A673 (cell line): ENCODE results near the gene MUC15. TPM values are rescaled to one million over a fixed set of nuclear protein-coding genes. Genes with fewer than 3 reads are reported as not detected.

Experiments
- BruUV-seq: library from RNA; stranded (reverse); fragments of 400-500 nt; replicated peaks from 2 replicates; lab custom pipeline; 2021; lab: Mats Ljungman, UMichigan
- CTCF ChIA-PET: fragments of 300-600 bp; sonication (Branson Sonifier 250); formaldehyde crosslinking; loops from one replicate; lab custom pipeline; 2022; ENCODE audit warnings: antibody characterized with exemption; lab: Charles Lee
- POLR2A ChIA-PET: fragments of 300-600 bp; sonication (Branson Sonifier 250); formaldehyde crosslinking; loops from one replicate; lab custom pipeline; 2022; ENCODE audit warnings: antibody characterized with exemption; ENCODE audit not compliant: low non-redundant PET; lab: Charles Lee
- DNase-seq: peaks from one replicate; pipeline ENCODE4 v3.0.0-alpha.2; 2015; ENCODE audit warnings: low spot score
- H3K27ac ChIP-seq: fragments of 200-600 bp; sonication (generic); 2 replicates; pipeline ENCODE4 v1.5.1; 2016; ENCODE audit warnings: mixed run types, low read depth, mild to moderate bottlenecking, mixed read lengths, antibody characterized with exemption, low read length; ENCODE audit not compliant: poor library complexity, severe bottlenecking
- H3K27me3 ChIP-seq: fragments of 200-600 bp; sonication (generic); replicated peaks from 2 replicates; pipeline ENCODE4 v1.6.1; 2017; ENCODE audit warnings: mixed run types, low read depth, mild to moderate bottlenecking, mixed read lengths, antibody characterized with exemption, low read length; ENCODE audit not compliant: insufficient read depth, poor library complexity
- H3K36me3 ChIP-seq: fragments of 200-600 bp; sonication (generic); 2 replicates; pipeline ENCODE4 v1.6.1; 2016; ENCODE audit warnings: mixed run types, mild to moderate bottlenecking, mixed read lengths, antibody characterized with exemption, low read length; ENCODE audit not compliant: insufficient read depth, poor library complexity, severe bottlenecking
- H3K4me1 ChIP-seq: fragments of 200-600 bp; sonication (generic); 2 replicates; pipeline ENCODE4 v1.6.1; 2017; ENCODE audit warnings: mixed run types, mild to moderate bottlenecking, mixed read lengths, antibody characterized with exemption, low read length; ENCODE audit not compliant: insufficient read depth, poor library complexity, severe bottlenecking
- H3K4me3 ChIP-seq: fragments of 200-600 bp; sonication (generic); 2 replicates; pipeline ENCODE4 v1.5.1; 2016; ENCODE audit warnings: low read depth, mixed run types, mild to moderate bottlenecking, mixed read lengths, low read length; ENCODE audit not compliant: poor library complexity, severe bottlenecking
- H3K9me3 ChIP-seq: fragments of 200-600 bp; sonication (generic); 2 replicates; pipeline ENCODE4 v1.6.1; 2016; ENCODE audit warnings: mixed run types, low read depth, mild to moderate bottlenecking, mixed read lengths, antibody characterized with exemption, low read length; ENCODE audit not compliant: poor library complexity, severe bottlenecking
- CTCF ChIP-seq: fragments of 300-800, 200-600 bp; sonication (generic); conservative IDR thresholded peaks from 2 replicates; pipeline ENCODE4 v1.5.1; 2017; ENCODE audit warnings: low read depth, mild to moderate bottlenecking, antibody characterized with exemption, low read length, moderate library complexity, mixed read lengths
- EZH2 ChIP-seq: fragments of 200-600 bp; sonication (generic); IDR thresholded peaks from 2 replicates; pipeline ENCODE4 v1.6.1; 2017; ENCODE audit warnings: borderline replicate concordance, low read depth, mild to moderate bottlenecking, mixed read lengths, antibody characterized with exemption, low read length; ENCODE audit not compliant: poor library complexity, severe bottlenecking
- intact Hi-C: fragments of 100-400 bp; cut with micrococcal nuclease; formaldehyde crosslinking; loops from one replicate; pipeline ENCODE4 v1.10.0; 2022; ENCODE audit not compliant: unreplicated experiment
- total RNA-seq: library from RNA; stranded (reverse); gene quantifications from 2 replicates; pipeline ENCODE4 v1.2.3, GENCODE V29; 2021

MUC15 gene
- total RNA-seq, 1 experiment from 2014 or later = not detected

GRCh38 chr11:26512196-26512595 lies 59.9 kb downstream of the MUC15 start:
- no peak overlapping the region for H3K4me3 ChIP-seq
- H3K27me3 ChIP-seq = peaks cover 31% of the 10 kb centered on the region
- ChIA-PET POLR2A (no interaction called here), CTCF (no interaction called here)
- BruUV-seq = no TSS peak
- intact Hi-C loops = no loop called here
- no peaks in the 10 kb centered on the region for H3K36me3 ChIP-seq
- no peak for DNase-seq
- H3K27ac ChIP-seq = no peak overlapping the region
- H3K9me3 ChIP-seq = no peaks in the 10 kb centered on the region
- TF ChIP-seq EZH2 = no peak
- TF ChIP-seq CTCF = no peak
- no peaks in the 10 kb centered on the region for H3K4me1 ChIP-seq

- no peak for DNase-seq
- no peaks in the 10 kb centered on the region for H3K36me3 ChIP-seq
- H3K27me3 ChIP-seq = peaks cover 18% of the 10 kb centered on the region
- BruUV-seq = no TSS peak
- H3K4me3 ChIP-seq = no peak overlapping the region
- no peak overlapping the region for H3K27ac ChIP-seq
- TF ChIP-seq EZH2 (no peak), CTCF (no peak)
- no peaks in the 10 kb centered on the region for H3K4me1 ChIP-seq
- no peaks in the 10 kb centered on the region for H3K9me3 ChIP-seq
- intact Hi-C loops = no loop called here
- ChIA-PET CTCF (no interaction called here), POLR2A (no interaction called here)
Observed at GRCh38 chr11:26510756-26511155, 61.3 kb downstream of the MUC15 start.

- Histone ChIP-seq H3K27me3 (peaks cover 17% of the 10 kb centered on the region), H3K27ac (no peak overlapping the region), H3K4me3 (no peak overlapping the region), H3K4me1 (no peaks in the 10 kb centered on the region), H3K9me3 (no peaks in the 10 kb centered on the region), H3K36me3 (no peaks in the 10 kb centered on the region)
- no TSS peak for BruUV-seq
- ChIA-PET CTCF (no interaction called here), POLR2A (no interaction called here)
- intact Hi-C loops = no loop called here
- DNase-seq = no peak
- no peak for TF ChIP-seq CTCF
- TF ChIP-seq EZH2 = no peak
Observed at GRCh38 chr11:26510164-26510563, 61.9 kb downstream of the MUC15 start.

Other genes with a start within 250 kb of the MUC15 start
- not detected in 2 replicates for gene ANO3, start 240.1 kb downstream of the MUC15 start, total RNA-seq
- not detected in 2 replicates for gene SLC5A12, start 149.8 kb upstream of the MUC15 start, total RNA-seq